K562 (cell line): ENCODE data around the gene TCFL5. TPM values are rescaled to one million over a fixed set of nuclear protein-coding genes. Genes with fewer than 3 reads are reported as not detected.

Experiments
- HNRNPLL ChIP-seq: fragments of 200-400 bp; formaldehyde crosslinking; IDR thresholded peaks from 2 replicates; pipeline ENCODE4 v1.6.1; 2017; ENCODE audit warnings: low read length, low read depth, mild to moderate bottlenecking; ENCODE audit not compliant: poor library complexity, severe bottlenecking
- ILF3 ChIP-seq: fragments of 450-650 bp; IDR thresholded peaks from 2 replicates; pipeline ENCODE4 v1.6.1; 2018; ENCODE audit warnings: antibody characterized with exemption, mild to moderate bottlenecking, moderate library complexity, borderline replicate concordance
- MNT ChIP-seq, 2 experiments: fragments of 450-650 bp; conservative IDR thresholded peaks; 2 replicates each; pipeline ENCODE4 v1.6.1; 2017; ENCODE audit warnings: mild to moderate bottlenecking in 2 of 2, moderate library complexity in 2 of 2
- PCBP2 ChIP-seq: fragments of 200-400 bp; formaldehyde crosslinking; IDR thresholded peaks from 2 replicates; pipeline ENCODE4 v1.6.1; 2018; ENCODE audit warnings: low read length, low read depth, mild to moderate bottlenecking, moderate library complexity; ENCODE audit not compliant: poor library complexity, severe bottlenecking
- ZNF184 ChIP-seq: sonication (generic); formaldehyde crosslinking; IDR thresholded peaks from 2 replicates; pipeline ENCODE4 v1.5.0; 2020; ENCODE audit warnings: missing genetic modification reagents
- ZSCAN32 ChIP-seq: fragments of 450-650 bp; formaldehyde crosslinking; IDR thresholded peaks from 2 replicates; pipeline ENCODE4 v1.4.0; 2020; ENCODE audit warnings: mild to moderate bottlenecking, moderate library complexity
- polyA plus RNA-seq, 8 experiments: library from polyadenylated mRNA; depleted of rRNA in 4 of 8; stranded (reverse) in 5 of 8; unstranded in 3 of 8; fragments of >200 nt; fragmentation: Nextera tagmentation in 2 of 8; fragmentation: Illumina TruSeq in 1 of 8; extraction: Ambion mirVana in 2 of 8; extraction: Trizol in 1 of 8; gene quantifications; 2 replicates each; pipeline versions ENCODE4 v1.2.1 to v1.2.3, GENCODE V29; 2011 to 2014; ENCODE audit warnings: inconsistent platforms in 1 of 8, missing spikeins in 1 of 8
- total RNA-seq, 7 experiments: library from RNA; depleted of rRNA in 6 of 7; stranded (reverse); fragments of >200 nt in 6 of 7; fragmentation: Illumina TruSeq in 2 of 7; extraction: Trizol in 2 of 7; gene quantifications; 2 replicates each; pipeline versions ENCODE4 v1.2.1 to v1.2.3, GENCODE V29; 2011 to 2021; ENCODE audit warnings: low replicate concordance in 1 of 7
- TF ChIP-seq, protein P1 (sequence below): fragments of 450-650 bp; IDR thresholded peaks from 2 replicates; pipeline ENCODE4 v1.6.1; 2016; ENCODE audit warnings: mild to moderate bottlenecking, moderate library complexity
- TF ChIP-seq, protein P2 (sequence below): fragments of 450-650 bp; IDR thresholded peaks from 2 replicates; pipeline ENCODE4 v1.6.1; 2017; ENCODE audit warnings: antibody characterized with exemption, mild to moderate bottlenecking

TCFL5 gene
- total and polyA plus RNA-seq, 9 of the 15 experiments (the other 6 are each of a cell fraction or from before 2014, with no cell fraction given) = 1.00 to 12.6 (median 9.1) TPM

DNA sequence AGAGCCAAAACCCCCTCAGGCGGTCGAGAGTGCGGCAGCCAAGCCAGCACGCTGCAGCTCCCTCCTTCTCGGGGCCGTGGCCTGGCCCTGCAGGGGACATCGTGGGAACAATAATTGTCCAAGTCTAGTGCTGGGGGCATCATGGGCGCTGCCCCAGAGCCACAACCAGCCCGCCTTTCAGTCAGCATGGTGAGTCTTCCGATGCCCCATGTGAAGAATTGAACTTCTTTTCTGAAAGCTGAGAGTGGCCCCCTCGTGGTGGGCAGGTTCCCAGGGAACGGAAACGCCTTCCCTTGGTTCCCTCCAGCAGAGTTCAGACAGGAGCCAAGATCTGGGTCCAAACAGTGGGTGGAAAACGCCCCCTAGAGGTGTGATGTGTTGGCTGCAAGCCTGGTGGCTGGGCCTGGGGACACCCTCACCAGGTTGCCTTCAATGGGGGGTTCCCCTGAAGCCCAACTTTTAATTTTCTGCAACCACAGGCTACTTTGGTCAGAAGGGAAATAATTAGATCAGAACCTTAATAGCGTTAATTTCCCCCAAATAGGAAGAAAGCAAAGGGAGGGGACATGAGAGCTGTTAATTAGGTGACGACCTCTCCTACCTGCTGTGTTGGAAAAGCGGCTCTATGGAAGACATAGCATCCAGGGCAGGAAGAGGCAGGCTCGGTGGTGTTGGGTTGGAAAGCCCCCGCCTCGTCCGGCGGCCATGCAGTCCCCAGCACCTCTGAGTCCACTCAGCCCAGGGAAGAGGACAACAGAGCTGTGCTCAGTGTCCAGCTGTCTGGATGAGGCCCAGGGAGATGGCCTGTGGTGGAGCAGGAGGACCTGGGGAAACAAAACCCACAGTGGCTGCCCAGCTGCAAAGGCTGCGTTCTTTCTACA lies 70.1 kb downstream of the TCFL5 start (continued):
- TF ChIP-seq, protein P1, sequence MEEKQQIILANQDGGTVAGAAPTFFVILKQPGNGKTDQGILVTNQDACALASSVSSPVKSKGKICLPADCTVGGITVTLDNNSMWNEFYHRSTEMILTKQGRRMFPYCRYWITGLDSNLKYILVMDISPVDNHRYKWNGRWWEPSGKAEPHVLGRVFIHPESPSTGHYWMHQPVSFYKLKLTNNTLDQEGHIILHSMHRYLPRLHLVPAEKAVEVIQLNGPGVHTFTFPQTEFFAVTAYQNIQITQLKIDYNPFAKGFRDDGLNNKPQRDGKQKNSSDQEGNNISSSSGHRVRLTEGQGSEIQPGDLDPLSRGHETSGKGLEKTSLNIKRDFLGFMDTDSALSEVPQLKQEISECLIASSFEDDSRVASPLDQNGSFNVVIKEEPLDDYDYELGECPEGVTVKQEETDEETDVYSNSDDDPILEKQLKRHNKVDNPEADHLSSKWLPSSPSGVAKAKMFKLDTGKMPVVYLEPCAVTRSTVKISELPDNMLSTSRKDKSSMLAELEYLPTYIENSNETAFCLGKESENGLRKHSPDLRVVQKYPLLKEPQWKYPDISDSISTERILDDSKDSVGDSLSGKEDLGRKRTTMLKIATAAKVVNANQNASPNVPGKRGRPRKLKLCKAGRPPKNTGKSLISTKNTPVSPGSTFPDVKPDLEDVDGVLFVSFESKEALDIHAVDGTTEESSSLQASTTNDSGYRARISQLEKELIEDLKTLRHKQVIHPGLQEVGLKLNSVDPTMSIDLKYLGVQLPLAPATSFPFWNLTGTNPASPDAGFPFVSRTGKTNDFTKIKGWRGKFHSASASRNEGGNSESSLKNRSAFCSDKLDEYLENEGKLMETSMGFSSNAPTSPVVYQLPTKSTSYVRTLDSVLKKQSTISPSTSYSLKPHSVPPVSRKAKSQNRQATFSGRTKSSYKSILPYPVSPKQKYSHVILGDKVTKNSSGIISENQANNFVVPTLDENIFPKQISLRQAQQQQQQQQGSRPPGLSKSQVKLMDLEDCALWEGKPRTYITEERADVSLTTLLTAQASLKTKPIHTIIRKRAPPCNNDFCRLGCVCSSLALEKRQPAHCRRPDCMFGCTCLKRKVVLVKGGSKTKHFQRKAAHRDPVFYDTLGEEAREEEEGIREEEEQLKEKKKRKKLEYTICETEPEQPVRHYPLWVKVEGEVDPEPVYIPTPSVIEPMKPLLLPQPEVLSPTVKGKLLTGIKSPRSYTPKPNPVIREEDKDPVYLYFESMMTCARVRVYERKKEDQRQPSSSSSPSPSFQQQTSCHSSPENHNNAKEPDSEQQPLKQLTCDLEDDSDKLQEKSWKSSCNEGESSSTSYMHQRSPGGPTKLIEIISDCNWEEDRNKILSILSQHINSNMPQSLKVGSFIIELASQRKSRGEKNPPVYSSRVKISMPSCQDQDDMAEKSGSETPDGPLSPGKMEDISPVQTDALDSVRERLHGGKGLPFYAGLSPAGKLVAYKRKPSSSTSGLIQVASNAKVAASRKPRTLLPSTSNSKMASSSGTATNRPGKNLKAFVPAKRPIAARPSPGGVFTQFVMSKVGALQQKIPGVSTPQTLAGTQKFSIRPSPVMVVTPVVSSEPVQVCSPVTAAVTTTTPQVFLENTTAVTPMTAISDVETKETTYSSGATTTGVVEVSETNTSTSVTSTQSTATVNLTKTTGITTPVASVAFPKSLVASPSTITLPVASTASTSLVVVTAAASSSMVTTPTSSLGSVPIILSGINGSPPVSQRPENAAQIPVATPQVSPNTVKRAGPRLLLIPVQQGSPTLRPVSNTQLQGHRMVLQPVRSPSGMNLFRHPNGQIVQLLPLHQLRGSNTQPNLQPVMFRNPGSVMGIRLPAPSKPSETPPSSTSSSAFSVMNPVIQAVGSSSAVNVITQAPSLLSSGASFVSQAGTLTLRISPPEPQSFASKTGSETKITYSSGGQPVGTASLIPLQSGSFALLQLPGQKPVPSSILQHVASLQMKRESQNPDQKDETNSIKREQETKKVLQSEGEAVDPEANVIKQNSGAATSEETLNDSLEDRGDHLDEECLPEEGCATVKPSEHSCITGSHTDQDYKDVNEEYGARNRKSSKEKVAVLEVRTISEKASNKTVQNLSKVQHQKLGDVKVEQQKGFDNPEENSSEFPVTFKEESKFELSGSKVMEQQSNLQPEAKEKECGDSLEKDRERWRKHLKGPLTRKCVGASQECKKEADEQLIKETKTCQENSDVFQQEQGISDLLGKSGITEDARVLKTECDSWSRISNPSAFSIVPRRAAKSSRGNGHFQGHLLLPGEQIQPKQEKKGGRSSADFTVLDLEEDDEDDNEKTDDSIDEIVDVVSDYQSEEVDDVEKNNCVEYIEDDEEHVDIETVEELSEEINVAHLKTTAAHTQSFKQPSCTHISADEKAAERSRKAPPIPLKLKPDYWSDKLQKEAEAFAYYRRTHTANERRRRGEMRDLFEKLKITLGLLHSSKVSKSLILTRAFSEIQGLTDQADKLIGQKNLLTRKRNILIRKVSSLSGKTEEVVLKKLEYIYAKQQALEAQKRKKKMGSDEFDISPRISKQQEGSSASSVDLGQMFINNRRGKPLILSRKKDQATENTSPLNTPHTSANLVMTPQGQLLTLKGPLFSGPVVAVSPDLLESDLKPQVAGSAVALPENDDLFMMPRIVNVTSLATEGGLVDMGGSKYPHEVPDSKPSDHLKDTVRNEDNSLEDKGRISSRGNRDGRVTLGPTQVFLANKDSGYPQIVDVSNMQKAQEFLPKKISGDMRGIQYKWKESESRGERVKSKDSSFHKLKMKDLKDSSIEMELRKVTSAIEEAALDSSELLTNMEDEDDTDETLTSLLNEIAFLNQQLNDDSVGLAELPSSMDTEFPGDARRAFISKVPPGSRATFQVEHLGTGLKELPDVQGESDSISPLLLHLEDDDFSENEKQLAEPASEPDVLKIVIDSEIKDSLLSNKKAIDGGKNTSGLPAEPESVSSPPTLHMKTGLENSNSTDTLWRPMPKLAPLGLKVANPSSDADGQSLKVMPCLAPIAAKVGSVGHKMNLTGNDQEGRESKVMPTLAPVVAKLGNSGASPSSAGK = peak; percentile 60
- TF ChIP-seq ILF3 = no peak
- no peak for TF ChIP-seq ZNF184 (CRISPR knock-in tag)
- no peak for TF ChIP-seq ZSCAN32
- TF ChIP-seq, protein P2, sequence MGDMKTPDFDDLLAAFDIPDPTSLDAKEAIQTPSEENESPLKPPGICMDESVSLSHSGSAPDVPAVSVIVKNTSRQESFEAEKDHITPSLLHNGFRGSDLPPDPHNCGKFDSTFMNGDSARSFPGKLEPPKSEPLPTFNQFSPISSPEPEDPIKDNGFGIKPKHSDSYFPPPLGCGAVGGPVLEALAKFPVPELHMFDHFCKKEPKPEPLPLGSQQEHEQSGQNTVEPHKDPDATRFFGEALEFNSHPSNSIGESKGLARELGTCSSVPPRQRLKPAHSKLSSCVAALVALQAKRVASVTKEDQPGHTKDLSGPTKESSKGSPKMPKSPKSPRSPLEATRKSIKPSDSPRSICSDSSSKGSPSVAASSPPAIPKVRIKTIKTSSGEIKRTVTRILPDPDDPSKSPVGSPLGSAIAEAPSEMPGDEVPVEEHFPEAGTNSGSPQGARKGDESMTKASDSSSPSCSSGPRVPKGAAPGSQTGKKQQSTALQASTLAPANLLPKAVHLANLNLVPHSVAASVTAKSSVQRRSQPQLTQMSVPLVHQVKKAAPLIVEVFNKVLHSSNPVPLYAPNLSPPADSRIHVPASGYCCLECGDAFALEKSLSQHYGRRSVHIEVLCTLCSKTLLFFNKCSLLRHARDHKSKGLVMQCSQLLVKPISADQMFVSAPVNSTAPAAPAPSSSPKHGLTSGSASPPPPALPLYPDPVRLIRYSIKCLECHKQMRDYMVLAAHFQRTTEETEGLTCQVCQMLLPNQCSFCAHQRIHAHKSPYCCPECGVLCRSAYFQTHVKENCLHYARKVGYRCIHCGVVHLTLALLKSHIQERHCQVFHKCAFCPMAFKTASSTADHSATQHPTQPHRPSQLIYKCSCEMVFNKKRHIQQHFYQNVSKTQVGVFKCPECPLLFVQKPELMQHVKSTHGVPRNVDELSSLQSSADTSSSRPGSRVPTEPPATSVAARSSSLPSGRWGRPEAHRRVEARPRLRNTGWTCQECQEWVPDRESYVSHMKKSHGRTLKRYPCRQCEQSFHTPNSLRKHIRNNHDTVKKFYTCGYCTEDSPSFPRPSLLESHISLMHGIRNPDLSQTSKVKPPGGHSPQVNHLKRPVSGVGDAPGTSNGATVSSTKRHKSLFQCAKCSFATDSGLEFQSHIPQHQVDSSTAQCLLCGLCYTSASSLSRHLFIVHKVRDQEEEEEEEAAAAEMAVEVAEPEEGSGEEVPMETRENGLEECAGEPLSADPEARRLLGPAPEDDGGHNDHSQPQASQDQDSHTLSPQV = peak; percentile 47; the same call in 1 of the 2 replicates
- TF ChIP-seq HNRNPLL = no peak
- TF ChIP-seq MNT (conservative IDR thresholded peaks at IDR 0.05) = peak in 1 of 2 experiments; percentile 47; a peak in 1 of 4 replicates
- TF ChIP-seq PCBP2 = no peak
